Hepatocyte (in vitro differentiated cells): ENCODE results near the gene ARHGAP9.

Source experiments
- EZH2phosphoT487 ChIP-seq: fragments of 200-600 bp; sonication (generic); IDR thresholded peaks from one replicate; pipeline ENCODE4 v1.6.1; 2018; ENCODE audit warnings: antibody characterized with exemption, mild to moderate bottlenecking, low read depth, moderate library complexity; ENCODE audit not compliant: unreplicated experiment, severe bottlenecking
- TF ChIP-seq, protein P1 (sequence below): fragments of 200-600 bp; sonication (generic); IDR thresholded peaks from 2 replicates; pipeline ENCODE4 v1.5.1; 2016; ENCODE audit warnings: antibody characterized with exemption, mild to moderate bottlenecking; ENCODE audit not compliant: poor library complexity

DNA sequence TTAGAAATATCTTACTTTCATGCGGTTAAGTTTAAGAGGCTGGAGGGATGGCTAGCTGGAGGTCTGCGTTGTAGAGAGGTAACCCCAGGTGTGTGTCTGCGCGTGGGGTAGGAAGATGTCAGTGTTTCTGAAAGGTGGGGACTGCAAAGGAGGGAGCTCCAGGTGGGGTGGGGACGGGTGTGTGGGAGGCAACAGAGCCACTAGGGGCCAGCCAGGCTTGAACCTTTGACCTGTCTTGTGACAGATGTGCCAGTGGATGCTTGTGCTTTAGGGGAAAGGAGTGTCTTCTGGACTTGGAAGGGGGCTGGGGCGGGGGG lies 19.2 kb downstream of the ARHGAP9 start:
- TF ChIP-seq, protein P1, sequence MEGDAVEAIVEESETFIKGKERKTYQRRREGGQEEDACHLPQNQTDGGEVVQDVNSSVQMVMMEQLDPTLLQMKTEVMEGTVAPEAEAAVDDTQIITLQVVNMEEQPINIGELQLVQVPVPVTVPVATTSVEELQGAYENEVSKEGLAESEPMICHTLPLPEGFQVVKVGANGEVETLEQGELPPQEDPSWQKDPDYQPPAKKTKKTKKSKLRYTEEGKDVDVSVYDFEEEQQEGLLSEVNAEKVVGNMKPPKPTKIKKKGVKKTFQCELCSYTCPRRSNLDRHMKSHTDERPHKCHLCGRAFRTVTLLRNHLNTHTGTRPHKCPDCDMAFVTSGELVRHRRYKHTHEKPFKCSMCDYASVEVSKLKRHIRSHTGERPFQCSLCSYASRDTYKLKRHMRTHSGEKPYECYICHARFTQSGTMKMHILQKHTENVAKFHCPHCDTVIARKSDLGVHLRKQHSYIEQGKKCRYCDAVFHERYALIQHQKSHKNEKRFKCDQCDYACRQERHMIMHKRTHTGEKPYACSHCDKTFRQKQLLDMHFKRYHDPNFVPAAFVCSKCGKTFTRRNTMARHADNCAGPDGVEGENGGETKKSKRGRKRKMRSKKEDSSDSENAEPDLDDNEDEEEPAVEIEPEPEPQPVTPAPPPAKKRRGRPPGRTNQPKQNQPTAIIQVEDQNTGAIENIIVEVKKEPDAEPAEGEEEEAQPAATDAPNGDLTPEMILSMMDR, result no peak
- TF ChIP-seq EZH2phosphoT487, result no peak
